H1 (cell line): ENCODE data around the gene SH3BP5. TPM values are rescaled to one million over a fixed set of nuclear protein-coding genes. Genes with fewer than 3 reads are reported as not detected.

Source experiments
- CTCF ChIA-PET: fragments of 300-600 bp; sonication (Branson Sonifier 250); formaldehyde crosslinking; loops from one replicate; lab custom pipeline; 2021; ENCODE audit not compliant: partially characterized antibody; lab: Charles Lee
- POLR2A ChIA-PET: fragments of 300-600 bp; sonication (Branson Sonifier 250); formaldehyde crosslinking; loops from one replicate; lab custom pipeline; 2021; ENCODE audit warnings: inconsistent platforms; ENCODE audit not compliant: partially characterized antibody; lab: Charles Lee
- DNase-seq, 2 experiments: peaks; one replicate each; pipeline versions ENCODE4 v3.0.0 to v3.0.0-alpha.2; 2010 to 2022; ENCODE audit warnings: low spot score in 2 of 2, low read depth in 1 of 2, mixed read lengths in 1 of 2
- FAIRE-seq: peaks from 2 replicates; lab custom pipeline; 2011; peaks lifted over from hg19 to GRCh38; lab: Jason Lieb, UNC
- H2AFZ ChIP-seq: 2 replicates; pipeline ENCODE4 v1.8.1; 2012; ENCODE audit warnings: low read length, inconsistent platforms
- H2AK5ac ChIP-seq: 2 replicates; pipeline ENCODE4 v1.6.1; 2013; ENCODE audit warnings: low read depth, low read length
- H2BK120ac ChIP-seq: replicated peaks from 2 replicates; pipeline ENCODE3; 2013; ENCODE audit warnings: low read depth, low read length, inconsistent platforms
- H2BK12ac ChIP-seq: 2 replicates; pipeline ENCODE4 v1.6.1; 2013; ENCODE audit warnings: low read depth, low read length
- H2BK15ac ChIP-seq: 2 replicates; pipeline ENCODE4 v1.6.1; 2013; ENCODE audit warnings: low read length
- H2BK20ac ChIP-seq: 2 replicates; pipeline ENCODE4 v1.6.1; 2013; ENCODE audit warnings: low read length
- H2BK5ac ChIP-seq: 2 replicates; pipeline ENCODE4 v1.6.1; 2013; ENCODE audit warnings: low read depth, low read length
- H3K14ac ChIP-seq: 2 replicates; pipeline ENCODE4 v1.6.1; 2013; ENCODE audit warnings: inconsistent platforms; ENCODE audit not compliant: insufficient read length
- H3K18ac ChIP-seq: 2 replicates; pipeline ENCODE4 v1.6.1; 2013; ENCODE audit warnings: low read length; ENCODE audit errors: extremely low read depth
- H3K23ac ChIP-seq: 2 replicates; pipeline ENCODE4 v1.6.1; 2013; ENCODE audit warnings: inconsistent platforms; ENCODE audit not compliant: insufficient read length
- H3K23me2 ChIP-seq: 2 replicates; pipeline ENCODE4 v1.6.1; 2013; ENCODE audit warnings: low read depth, low read length
- H3K27ac ChIP-seq: 2 replicates; pipeline ENCODE4 v1.6.1; 2011; ENCODE audit warnings: low read depth, low read length, inconsistent platforms
- H3K27me3 ChIP-seq, 4 experiments: replicated peaks in 1 of 4; 1 replicate in 1 of 4; 2 replicates in 3 of 4; pipeline versions ENCODE4 v1.6.1 to v1.8.1; 2011 to 2013; ENCODE audit warnings: low read length in 3 of 4, mild to moderate bottlenecking in 3 of 4, inconsistent platforms in 2 of 4, mixed read lengths in 2 of 4, moderate library complexity in 1 of 4; ENCODE audit not compliant: control insufficient read depth in 3 of 4, insufficient read depth in 3 of 4; ENCODE audit errors: extremely low read depth in 1 of 4
- H3K36me3 ChIP-seq, 4 experiments: 2 replicates each; pipeline versions ENCODE4 v1.6.1 to v1.8.1; 2011 to 2013; ENCODE audit warnings: mild to moderate bottlenecking in 4 of 4, low read length in 3 of 4, moderate library complexity in 2 of 4, control low read depth in 1 of 4, inconsistent platforms in 1 of 4; ENCODE audit not compliant: insufficient read depth in 4 of 4, control insufficient read depth in 2 of 4
- H3K4ac ChIP-seq: replicated peaks from 2 replicates; pipeline ENCODE3; 2013; ENCODE audit warnings: low read length, low read depth, mixed read lengths, inconsistent platforms; ENCODE audit not compliant: insufficient read length
- H3K4me1 ChIP-seq, 4 experiments: replicated peaks in 1 of 4; 1 replicate in 1 of 4; 2 replicates in 3 of 4; pipeline versions ENCODE4 v1.6.1 to v1.8.1; 2011 to 2013; ENCODE audit warnings: low read length in 3 of 4, inconsistent platforms in 2 of 4, mixed read lengths in 1 of 4; ENCODE audit not compliant: insufficient read depth in 4 of 4, control insufficient read depth in 3 of 4
- H3K4me2 ChIP-seq, 2 experiments: 2 replicates each; pipeline versions ENCODE4 v1.6.1 to v1.8.1; 2011 to 2013; ENCODE audit warnings: low read depth in 2 of 2, low read length in 2 of 2, control low read depth in 1 of 2, inconsistent platforms in 1 of 2, mild to moderate bottlenecking in 1 of 2; ENCODE audit not compliant: insufficient read depth in 1 of 2
- H3K4me3 ChIP-seq, 4 experiments: fragments of 200-600, 300-600 bp in 1 of 4; sonication (generic), shearing (Covaris generic), sonication (Bioruptor Twin) in 1 of 4; 2 replicates each; pipeline versions ENCODE4 v1.5.1 to v1.8.1; 2011 to 2016; ENCODE audit warnings: low read length in 4 of 4, low read depth in 3 of 4, control low read depth in 2 of 4, inconsistent platforms in 2 of 4, mild to moderate bottlenecking in 2 of 4, mixed read lengths in 1 of 4, moderate library complexity in 1 of 4; ENCODE audit not compliant: insufficient read depth in 2 of 4; ENCODE audit errors: extremely low read depth in 1 of 4
- H3K56ac ChIP-seq: replicated peaks from 2 replicates; pipeline ENCODE3; 2013; ENCODE audit warnings: low read depth, mild to moderate bottlenecking, mixed read lengths, low read length, inconsistent platforms; ENCODE audit not compliant: insufficient read length
- H3K79me1 ChIP-seq: 2 replicates; pipeline ENCODE4 v1.6.1; 2013; ENCODE audit warnings: low read depth, low read length, control low read depth
- H3K79me2 ChIP-seq, 2 experiments: 2 replicates each; pipeline versions ENCODE4 v1.6.1 to v1.8.1; 2012 to 2013; ENCODE audit warnings: low read length in 2 of 2, mild to moderate bottlenecking in 2 of 2, inconsistent platforms in 1 of 2; ENCODE audit not compliant: insufficient read depth in 2 of 2, control insufficient read depth in 1 of 2
- H3K9ac ChIP-seq, 4 experiments: replicated peaks in 1 of 4; 1 replicate in 1 of 4; 2 replicates in 3 of 4; pipeline versions ENCODE4 v1.6.1 to v1.8.1; 2011 to 2013; ENCODE audit warnings: low read depth in 3 of 4, low read length in 3 of 4, control low read depth in 2 of 4, mild to moderate bottlenecking in 2 of 4, moderate library complexity in 2 of 4, inconsistent platforms in 1 of 4; ENCODE audit errors: extremely low read depth in 1 of 4
- H3K9me3 ChIP-seq, 2 experiments: 2 replicates each; pipeline versions ENCODE4 v1.6.1 to v1.8.1; 2012 to 2013; ENCODE audit warnings: mild to moderate bottlenecking in 2 of 2, moderate library complexity in 2 of 2, control low read depth in 1 of 2, inconsistent platforms in 1 of 2, low read depth in 1 of 2, low read length in 1 of 2, mixed read lengths in 1 of 2; ENCODE audit not compliant: insufficient read depth in 2 of 2
- H4K20me1 ChIP-seq, 2 experiments: replicated peaks in 1 of 2; 2 replicates each; pipeline versions ENCODE3 to v1.8.1; 2011 to 2013; ENCODE audit warnings: inconsistent platforms in 2 of 2, low read length in 2 of 2, mild to moderate bottlenecking in 1 of 2; ENCODE audit not compliant: insufficient read depth in 2 of 2, control insufficient read depth in 1 of 2
- H4K5ac ChIP-seq: 2 replicates; pipeline ENCODE4 v1.6.1; 2013; ENCODE audit warnings: low read length, low read depth, mixed read lengths, inconsistent platforms; ENCODE audit not compliant: insufficient read length
- H4K8ac ChIP-seq: 2 replicates; pipeline ENCODE4 v1.8.0; 2013; ENCODE audit warnings: mild to moderate bottlenecking, moderate library complexity, low read length, inconsistent platforms; ENCODE audit not compliant: insufficient read depth; ENCODE audit errors: extremely low read depth
- H4K91ac ChIP-seq: replicated peaks from 2 replicates; pipeline ENCODE3; 2013; ENCODE audit warnings: low read length, mixed read lengths, inconsistent platforms; ENCODE audit not compliant: insufficient read length
- ASH2L ChIP-seq: fragments of 200-600, 300-600 bp; sonication (generic); IDR thresholded peaks from one replicate; pipeline ENCODE4 v1.7.1; 2017; ENCODE audit warnings: low read length
- BCL11A ChIP-seq, 2 experiments: IDR thresholded peaks; one replicate each; pipeline ENCODE4 v1.6.1; 2011; ENCODE audit warnings: low read depth in 2 of 2, low read length in 2 of 2, mild to moderate bottlenecking in 2 of 2
- CHD2 ChIP-seq: IDR thresholded peaks from 2 replicates; pipeline ENCODE4 v1.6.1; 2012; ENCODE audit warnings: low read length, improper control_type of control experiment
- CTBP2 ChIP-seq: IDR thresholded peaks from 2 replicates; pipeline ENCODE4 v1.7.0; 2011; ENCODE audit warnings: borderline replicate concordance, mild to moderate bottlenecking, moderate library complexity, mixed read lengths, low read length; ENCODE audit not compliant: insufficient read depth, insufficient read length
- JUN ChIP-seq: IDR thresholded peaks from 2 replicates; pipeline ENCODE4 v1.6.1; 2011; ENCODE audit warnings: low read depth, mild to moderate bottlenecking, improper control_type of control experiment, low read length
- JUND ChIP-seq: IDR thresholded peaks from 2 replicates; pipeline ENCODE4 v1.6.1; 2011; ENCODE audit warnings: mild to moderate bottlenecking, improper control_type of control experiment, low read length
- KDM1A ChIP-seq: fragments of 200-600, 300-600 bp; sonication (generic); IDR thresholded peaks from 2 replicates; pipeline ENCODE4 v1.7.1; 2016; ENCODE audit warnings: mild to moderate bottlenecking, low read length, borderline replicate concordance
- KDM5A ChIP-seq: fragments of 200-600 bp; IDR thresholded peaks from 2 replicates; pipeline ENCODE4 v1.7.1; 2012; ENCODE audit warnings: mild to moderate bottlenecking, low read length, inconsistent platforms, mixed read lengths
- POLR2A ChIP-seq, 2 experiments: IDR thresholded peaks; 1 replicate in 1 of 2; 2 replicates in 1 of 2; pipeline ENCODE4 v1.6.1; 2011; ENCODE audit warnings: low read depth in 2 of 2, low read length in 2 of 2, mild to moderate bottlenecking in 2 of 2; ENCODE audit errors: control extremely low read depth in 1 of 2
- POLR2AphosphoS5 ChIP-seq: IDR thresholded peaks from 2 replicates; pipeline ENCODE4 v1.6.1; 2011; ENCODE audit warnings: low read depth, low read length
- RFX5 ChIP-seq: IDR thresholded peaks from 2 replicates; pipeline ENCODE4 v1.6.1; 2011; ENCODE audit warnings: low read depth, low read length, improper control_type of control experiment, borderline replicate concordance
- SP2 ChIP-seq: IDR thresholded peaks from 2 replicates; pipeline ENCODE4 v1.6.1; 2012; ENCODE audit warnings: mild to moderate bottlenecking, low read length, inconsistent platforms
- TAF1 ChIP-seq: IDR thresholded peaks from 2 replicates; pipeline ENCODE4 v1.6.1; 2011; ENCODE audit warnings: mild to moderate bottlenecking, low read depth, low read length
- TCF12 ChIP-seq: IDR thresholded peaks from 2 replicates; pipeline ENCODE4 v1.6.1; 2011; ENCODE audit warnings: low read depth, mild to moderate bottlenecking, low read length
- WGBS, 2 experiments: shearing (Covaris generic) in 1 of 2; methylation state at CpG; one replicate each; pipeline versions ENCODE4 v1.1.6 to v1.1.7; 2013 to 2015; ENCODE audit warnings: low lambda C conversion rate in 2 of 2, mixed read lengths in 2 of 2, inconsistent platforms in 1 of 2, low coverage in 1 of 2, missing lambda C conversion rate in 1 of 2; ENCODE audit not compliant: insufficient replicate concordance in 2 of 2, insufficient coverage in 1 of 2, insufficient read length in 1 of 2; ENCODE audit errors: extremely low coverage in 1 of 2, missing lambda C conversion rate in 1 of 2; 5-methylcytosine and 5-hydroxymethylcytosine counted together
- polyA plus RNA-seq, 7 experiments: library from polyadenylated mRNA; depleted of rRNA in 3 of 7; stranded (reverse) in 5 of 7; unstranded in 2 of 7; fragments of >200 nt in 5 of 7; fragments of 200-250 nt in 2 of 7; gene quantifications; 1 replicate in 5 of 7; 2 replicates in 1 of 7; 4 replicates in 1 of 7; pipeline versions ENCODE4 v1.2.1 to v1.2.3, GENCODE V29; 2011 to 2013; ENCODE audit warnings: missing spikeins in 2 of 7, mixed read lengths in 2 of 7
- total RNA-seq: library from RNA; stranded (reverse); fragmentation: NEBNext Ultra II Directional; extraction: Animal tissue kit (Norgen Biotek cat#: 25700); gene quantifications from 2 replicates; pipeline ENCODE4 v1.2.1, GENCODE V29; 2021
- TF ChIP-seq, protein P1 (sequence below): IDR thresholded peaks from 2 replicates; pipeline ENCODE4 v1.6.1; 2012; ENCODE audit warnings: low read length, inconsistent platforms

SH3BP5 gene
- total and polyA plus RNA-seq, 2 of the 8 experiments (the other 6 are each of a cell fraction or from before 2014, with no cell fraction given): 7.1 to 9.7 TPM

GRCh38 chr3:15347737-15348110, 15.3 kb upstream of the SH3BP5 start:
- H3K4ac ChIP-seq: no peak overlapping the region
- H3K4me3 ChIP-seq: no peak overlapping the region
- H3K27me3 ChIP-seq: no peaks in the 10 kb centered on the region
- no peaks in the 10 kb centered on the region for H3K79me2 ChIP-seq
- H2AFZ ChIP-seq: no peak overlapping the region
- H4K20me1 ChIP-seq: no peaks in the 10 kb centered on the region
- no peak overlapping the region for H4K5ac ChIP-seq
- H2BK120ac ChIP-seq: no peak overlapping the region
- no peak overlapping the region for H3K56ac ChIP-seq
- no peak overlapping the region for H3K9ac ChIP-seq
- H3K27ac ChIP-seq: no peak overlapping the region
- H2BK5ac ChIP-seq: no peak overlapping the region
- no peak overlapping the region for H2AK5ac ChIP-seq
- no peaks in the 10 kb centered on the region for H3K4me1 ChIP-seq
- POLR2A ChIA-PET: no interaction called here
- CTCF ChIA-PET: interaction anchor here (1.7 to 6.2 kb wide), 2 partner anchors 15 to 80 kb away, joined by 4 to 25 read pairs; partner anchors contain the start of gene SH3BP5
- peaks cover 13% of the 10 kb centered on the region in 2 experiments for H3K9me3 ChIP-seq
- no peak overlapping the region for H2BK15ac ChIP-seq
- H3K23ac ChIP-seq: no peak overlapping the region
- H3K14ac ChIP-seq: no peak overlapping the region
- no peaks in the 10 kb centered on the region for H3K79me1 ChIP-seq
- no peak overlapping the region for H3K4me2 ChIP-seq
- DNase-seq: no peak
- H4K8ac ChIP-seq: no peak overlapping the region
- H2BK12ac ChIP-seq: no peak overlapping the region
- H3K18ac ChIP-seq: no peak overlapping the region
- no peak for FAIRE-seq
- 84% methylated on average over 3 of the region's 3 CpGs; no CpG with 5 or more reads in 1 of the 2 experiments for WGBS, 2 experiments
- H2BK20ac ChIP-seq: no peak overlapping the region
- H3K36me3 ChIP-seq: no peaks in the 10 kb centered on the region; a peak in 1 of 8 replicates
- H4K91ac ChIP-seq: no peak overlapping the region
- no peaks in the 10 kb centered on the region for H3K23me2 ChIP-seq
- TF ChIP-seq RFX5 (no peak), BCL11A (IDR thresholded peaks at IDR 0.05; ENCODE audit: low read depth in 2 of 2, low read length in 2 of 2) (no peak), TAF1 (no peak), POLR2AphosphoS5 (no peak), ASH2L (no peak), CTBP2 (no peak), JUND (no peak), POLR2A (IDR thresholded peaks at IDR 0.05; ENCODE audit: control extremely low read depth in 1 of 2, low read depth in 2 of 2, low read length in 2 of 2) (no peak), JUN (no peak), CHD2 (no peak), KDM5A (no peak), SP2 (no peak), KDM1A (no peak), TCF12 (no peak)
- TF ChIP-seq, protein P1, sequence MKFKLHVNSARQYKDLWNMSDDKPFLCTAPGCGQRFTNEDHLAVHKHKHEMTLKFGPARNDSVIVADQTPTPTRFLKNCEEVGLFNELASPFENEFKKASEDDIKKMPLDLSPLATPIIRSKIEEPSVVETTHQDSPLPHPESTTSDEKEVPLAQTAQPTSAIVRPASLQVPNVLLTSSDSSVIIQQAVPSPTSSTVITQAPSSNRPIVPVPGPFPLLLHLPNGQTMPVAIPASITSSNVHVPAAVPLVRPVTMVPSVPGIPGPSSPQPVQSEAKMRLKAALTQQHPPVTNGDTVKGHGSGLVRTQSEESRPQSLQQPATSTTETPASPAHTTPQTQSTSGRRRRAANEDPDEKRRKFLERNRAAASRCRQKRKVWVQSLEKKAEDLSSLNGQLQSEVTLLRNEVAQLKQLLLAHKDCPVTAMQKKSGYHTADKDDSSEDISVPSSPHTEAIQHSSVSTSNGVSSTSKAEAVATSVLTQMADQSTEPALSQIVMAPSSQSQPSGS: no peak
